DOHH2 (cell line): ENCODE measurements around the gene PLTP.
"Not testable (repeated sequence)": the region's sequence is repeated elsewhere in the genome, so short reads cannot be mapped to it uniquely, and the experiment has no call there.

ENCODE experiments used
- H3F3A ChIP-seq: fragments of 200-600 bp; sonication (generic), shearing (Covaris generic); 2 replicates; pipeline ENCODE4 v1.6.0; 2016; ENCODE audit warnings: antibody characterized with exemption, mild to moderate bottlenecking; ENCODE audit not compliant: control insufficient read depth, insufficient read depth
- H3K27ac ChIP-seq: fragments of 200-600 bp; sonication (generic); 2 replicates; pipeline ENCODE4 v1.5.1; 2014; ENCODE audit warnings: low read depth, mild to moderate bottlenecking, low read length, moderate library complexity
- H3K27me3 ChIP-seq: fragments of 200-600 bp; sonication (generic); 2 replicates; pipeline ENCODE4 v1.6.1; 2014; ENCODE audit warnings: mild to moderate bottlenecking, low read length, mixed read lengths; ENCODE audit not compliant: control insufficient read depth
- H3K36me3 ChIP-seq: fragments of 200-600 bp; sonication (generic); 2 replicates; pipeline ENCODE4 v1.6.1; 2014; ENCODE audit warnings: mild to moderate bottlenecking, low read length, moderate library complexity, mixed read lengths; ENCODE audit not compliant: control insufficient read depth
- H3K4me1 ChIP-seq: fragments of 200-600 bp; sonication (generic); 2 replicates; pipeline ENCODE4 v1.6.1; 2014; ENCODE audit warnings: mild to moderate bottlenecking, low read length, mixed read lengths; ENCODE audit not compliant: control insufficient read depth
- H3K4me2 ChIP-seq: fragments of 200-600 bp; sonication (generic); 2 replicates; pipeline ENCODE4 v1.6.0; 2014; ENCODE audit warnings: mild to moderate bottlenecking, low read length, moderate library complexity
- H3K4me3 ChIP-seq: fragments of 200-600 bp; sonication (generic); 2 replicates; pipeline ENCODE4 v1.5.1; 2014; ENCODE audit warnings: mild to moderate bottlenecking, low read length, mixed read lengths
- H3K79me2 ChIP-seq: fragments of 200-600 bp; sonication (generic); 2 replicates; pipeline ENCODE4 v1.6.1; 2014; ENCODE audit warnings: mild to moderate bottlenecking, low read length, mixed read lengths; ENCODE audit not compliant: control insufficient read depth
- H3K9me2 ChIP-seq: fragments of 200-600 bp; sonication (generic); replicated peaks from 2 replicates; pipeline ENCODE4 v1.6.1; 2014; ENCODE audit warnings: mild to moderate bottlenecking, low read length, mixed read lengths; ENCODE audit not compliant: control insufficient read depth
- H3K9me3 ChIP-seq: fragments of 200-600 bp; sonication (generic); 2 replicates; pipeline ENCODE4 v1.6.1; 2014; ENCODE audit warnings: antibody characterized with exemption, low read length, mixed read lengths; ENCODE audit not compliant: control insufficient read depth, insufficient read depth
- H4K20me1 ChIP-seq: fragments of 200-600 bp; sonication (generic); 2 replicates; pipeline ENCODE4 v1.6.0; 2014; ENCODE audit warnings: low read depth, mild to moderate bottlenecking, antibody characterized with exemption, low read length, moderate library complexity; ENCODE audit not compliant: control insufficient read depth, insufficient read depth
- CTCF ChIP-seq: fragments of 200-600 bp; sonication (generic); IDR thresholded peaks from one replicate; pipeline ENCODE4 v1.5.1; 2014; ENCODE audit warnings: antibody characterized with exemption, mild to moderate bottlenecking, low read depth, low read length; ENCODE audit not compliant: poor library complexity, severe bottlenecking
- EZH2phosphoT487 ChIP-seq: fragments of 200-600 bp; sonication (generic); IDR thresholded peaks from 2 replicates; pipeline ENCODE4 v1.6.1; 2017; ENCODE audit warnings: borderline replicate concordance, mild to moderate bottlenecking, antibody characterized with exemption, low read length, moderate library complexity, mixed read lengths

PLTP gene

GRCh38 chr20:45878076-45878761, 33.7 kb downstream of the PLTP start:
- Histone ChIP-seq H3K36me3 (peaks cover 20% of the 10 kb centered on the region), H3K79me2 (peaks cover 22% of the 10 kb centered on the region), H3K4me3 (no peak overlapping the region), H3K27ac (no peak overlapping the region), H3K4me2 (no peak overlapping the region), H3K27me3 (no peaks in the 10 kb centered on the region), H4K20me1 (no peaks in the 10 kb centered on the region), H3K9me3 (no peaks in the 10 kb centered on the region), H3F3A (no peaks in the 10 kb centered on the region), H3K4me1 (peaks cover 7% of the 10 kb centered on the region), H3K9me2 (no peaks in the 10 kb centered on the region)
- TF ChIP-seq EZH2phosphoT487, result no peak
- TF ChIP-seq CTCF, result no peak

DNA sequence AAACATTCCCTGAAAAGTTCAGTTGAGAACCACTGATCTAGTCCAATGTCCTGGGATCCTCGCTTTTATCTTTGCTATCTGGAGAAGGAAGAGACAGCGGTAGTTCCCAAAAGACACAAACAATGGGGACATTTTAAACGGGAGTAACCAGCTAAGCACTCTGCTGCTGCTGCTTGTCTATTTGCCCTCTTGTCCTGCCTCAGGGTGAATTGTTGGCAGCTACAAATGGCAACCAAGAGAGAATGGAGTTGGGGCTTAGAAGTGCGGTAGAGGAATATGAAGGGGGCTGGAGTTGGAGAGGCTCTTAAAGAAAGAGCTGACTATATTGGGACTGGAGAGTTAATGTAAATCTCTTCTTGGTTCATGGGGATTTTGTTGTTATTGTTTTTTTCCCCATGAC, 37.4 kb downstream of the PLTP start:
- Histone ChIP-seq H3K9me2 (no peaks in the 10 kb centered on the region), H4K20me1 (no peaks in the 10 kb centered on the region), H3K4me1 (no peaks in the 10 kb centered on the region), H3K27ac (no peak overlapping the region), H3K4me2 (no peak overlapping the region), H3F3A (no peaks in the 10 kb centered on the region), H3K36me3 (peaks cover 5% of the 10 kb centered on the region; the same call in 1 of the 2 replicates), H3K9me3 (no peaks in the 10 kb centered on the region), H3K27me3 (no peaks in the 10 kb centered on the region), H3K79me2 (no peaks in the 10 kb centered on the region), H3K4me3 (no peak overlapping the region)
- no peak for TF ChIP-seq CTCF
- no peak for TF ChIP-seq EZH2phosphoT487

DNA sequence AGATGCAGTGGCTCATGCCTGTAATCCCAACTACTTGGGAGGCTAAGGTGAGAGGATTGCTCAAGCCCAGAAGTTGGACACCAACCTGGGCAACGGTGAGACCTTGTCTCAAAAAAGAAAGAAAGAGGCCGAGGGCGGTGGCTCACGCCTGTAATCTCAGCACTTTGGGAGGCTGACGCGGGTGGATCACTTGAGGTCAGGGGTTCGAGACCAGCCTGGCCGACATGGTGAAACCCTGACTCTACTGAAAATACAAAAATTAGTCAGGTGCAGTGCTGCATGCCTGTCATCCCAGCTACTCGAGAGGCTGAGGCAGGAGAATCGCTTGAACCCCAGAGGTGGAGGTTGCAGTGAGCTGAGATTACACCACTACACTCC, 37.9 kb downstream of the PLTP start:
- H4K20me1 ChIP-seq, H3K36me3 ChIP-seq, H3K4me2 ChIP-seq: not testable (repeated sequence)

DNA sequence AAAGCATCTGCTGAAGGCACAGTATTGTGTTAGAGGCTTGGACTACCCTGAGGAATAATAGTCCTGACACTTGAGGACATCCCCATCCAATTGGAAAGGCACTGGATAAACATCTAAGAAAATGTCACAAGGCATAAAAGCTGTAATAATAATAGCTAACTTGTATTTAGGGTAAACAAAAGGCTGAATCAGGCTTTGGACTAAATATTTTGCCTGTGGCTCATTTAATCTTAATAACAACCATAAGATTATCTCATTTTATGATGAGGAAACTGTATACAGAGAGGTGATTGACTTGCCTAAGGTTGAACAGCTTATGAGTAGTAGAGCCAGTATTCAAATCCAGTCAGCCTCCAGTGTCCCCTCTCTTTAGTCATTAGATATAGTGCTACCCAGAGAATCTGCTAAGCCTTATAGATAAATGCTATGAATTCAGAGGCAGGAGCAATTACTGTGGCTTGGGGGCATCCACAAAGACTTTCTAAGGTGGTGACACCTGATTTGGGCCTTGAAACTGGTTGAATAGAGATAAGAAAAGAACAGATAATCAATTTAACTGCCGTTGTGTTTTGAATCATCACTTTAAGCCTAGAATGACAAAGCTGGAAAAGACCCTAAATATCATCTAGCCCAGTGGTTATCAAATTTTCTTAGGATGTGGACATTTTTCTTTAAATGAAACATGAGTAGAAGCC, 38.4 kb downstream of the PLTP start:
- Histone ChIP-seq H3K9me3 (no peaks in the 10 kb centered on the region), H3K79me2 (no peaks in the 10 kb centered on the region), H3F3A (no peaks in the 10 kb centered on the region), H3K4me2 (no peak overlapping the region), H3K36me3 (peaks cover 5% of the 10 kb centered on the region; the same call in 1 of the 2 replicates), H3K27me3 (no peaks in the 10 kb centered on the region), H3K27ac (no peak overlapping the region), H3K9me2 (no peaks in the 10 kb centered on the region), H3K4me3 (no peak overlapping the region), H3K4me1 (no peaks in the 10 kb centered on the region), H4K20me1 (no peaks in the 10 kb centered on the region)
- no peak for TF ChIP-seq CTCF
- TF ChIP-seq EZH2phosphoT487, result no peak

More for the DNA sequence above, 37.9 kb downstream of the PLTP start:
- not testable (repeated sequence) for H3K27ac ChIP-seq, H3K9me2 ChIP-seq, H3K4me1 ChIP-seq, H3K4me3 ChIP-seq, H3K27me3 ChIP-seq, H3F3A ChIP-seq, H3K9me3 ChIP-seq, H3K79me2 ChIP-seq
